Nephron progenitor cell (in vitro differentiated cells): ENCODE results near the gene CAPS.
"Not testable (repeated sequence)": the region's sequence is repeated elsewhere in the genome, so short reads cannot be mapped to it uniquely, and the experiment has no call there.

ENCODE experiments used
- DNase-seq: peaks from one replicate; pipeline ENCODE4 v3.0.0; 2021
- H3K27ac Mint-ChIP-seq: 2 replicates; pipeline ENCODE4 v1.8.0; 2021; ENCODE audit warnings: mild to moderate bottlenecking, moderate library complexity, mixed read lengths
- H3K27me3 Mint-ChIP-seq: 2 replicates; pipeline ENCODE4 v1.8.0; 2021; ENCODE audit warnings: mild to moderate bottlenecking, low read depth, mixed read lengths; ENCODE audit not compliant: poor library complexity
- H3K36me3 Mint-ChIP-seq: 2 replicates; pipeline ENCODE4 v1.8.0; 2021; ENCODE audit warnings: low read depth, mixed read lengths
- H3K4me1 Mint-ChIP-seq: 2 replicates; pipeline ENCODE4 v1.8.0; 2021; ENCODE audit warnings: mixed read lengths
- H3K4me3 Mint-ChIP-seq: 2 replicates; pipeline ENCODE4 v1.8.0; 2021; ENCODE audit warnings: mild to moderate bottlenecking, moderate library complexity, mixed read lengths
- H3K9me3 Mint-ChIP-seq: 2 replicates; pipeline ENCODE4 v1.8.0; 2021; ENCODE audit warnings: mild to moderate bottlenecking, moderate library complexity, mixed read lengths
- CTCF ChIP-seq: fragments of 200-600 bp; sonication (generic); IDR thresholded peaks from 2 replicates; pipeline ENCODE4 v1.5.0; 2021; ENCODE audit warnings: antibody characterized with exemption

CAPS gene

GRCh38 chr19:5881543-5882299 lies 32.3 kb upstream of the CAPS start:
- TF ChIP-seq CTCF, result no peak
- no peak for DNase-seq
- H3K4me1 Mint-ChIP-seq, result peaks cover 58% of the 10 kb centered on the region
- H3K36me3 Mint-ChIP-seq, result no peaks in the 10 kb centered on the region
- H3K27ac Mint-ChIP-seq, result no peak overlapping the region
- H3K27me3 Mint-ChIP-seq, result peaks cover 18% of the 10 kb centered on the region
- H3K4me3 Mint-ChIP-seq, result no peak overlapping the region
- H3K9me3 Mint-ChIP-seq, result peaks cover 3% of the 10 kb centered on the region

GRCh38 chr19:5882421-5882968 lies 31.6 kb upstream of the CAPS start:
- no peak for TF ChIP-seq CTCF
- Mint-ChIP-seq H3K4me1 (peaks cover 56% of the 10 kb centered on the region), H3K27me3 (peaks cover 20% of the 10 kb centered on the region), H3K4me3 (no peak overlapping the region), H3K9me3 (peaks cover 3% of the 10 kb centered on the region), H3K36me3 (no peaks in the 10 kb centered on the region), H3K27ac (no peak overlapping the region)
- DNase-seq, result no peak

- peaks cover 48% of the 10 kb centered on the region for H3K4me1 Mint-ChIP-seq
- H3K27ac Mint-ChIP-seq, DNase-seq, H3K4me3 Mint-ChIP-seq, H3K9me3 Mint-ChIP-seq, H3K36me3 Mint-ChIP-seq: not testable (repeated sequence)
- H3K27me3 Mint-ChIP-seq, result peaks cover 20% of the 10 kb centered on the region
These were observed 30.7 kb upstream of the CAPS start for GRCh38 chr19:5883157-5883873.

DNA sequence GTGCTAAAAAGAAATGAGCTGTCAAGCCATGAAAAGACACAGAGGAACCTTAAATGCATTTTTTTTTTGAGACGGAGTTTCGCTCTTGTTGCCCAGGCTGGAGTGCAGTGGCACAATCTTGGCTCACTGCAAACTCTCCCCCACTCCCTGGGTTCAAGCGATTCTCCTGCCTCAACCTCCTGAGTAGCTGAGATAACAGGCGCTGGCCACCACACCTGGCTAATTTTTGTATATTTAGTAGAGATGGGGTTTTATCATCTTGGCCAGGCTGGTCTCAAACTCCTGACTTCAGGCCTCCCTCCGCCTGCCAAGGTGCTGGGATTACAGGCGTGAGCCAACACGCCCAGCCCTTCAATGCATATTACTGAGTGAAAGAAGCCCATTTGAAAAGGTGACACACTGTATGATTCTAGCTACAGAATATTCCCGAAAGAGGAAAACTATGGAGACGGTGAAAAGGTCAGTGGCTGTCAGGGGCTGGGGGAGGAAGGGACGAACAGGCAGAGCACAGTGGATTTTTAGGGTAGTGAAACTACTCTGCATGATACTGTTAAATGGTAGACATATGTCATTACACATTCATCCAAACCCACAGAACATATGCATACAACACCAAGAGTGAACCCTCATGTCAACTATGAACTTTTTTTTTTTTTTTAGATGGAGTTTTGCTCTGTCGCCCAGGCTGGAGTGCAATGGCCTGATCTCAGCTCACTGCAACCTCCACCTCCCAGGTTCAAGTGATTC lies 29.8 kb upstream of the CAPS start:
- H3K36me3 Mint-ChIP-seq, H3K9me3 Mint-ChIP-seq: not testable (repeated sequence)
- peaks cover 20% of the 10 kb centered on the region for H3K27me3 Mint-ChIP-seq

DNA sequence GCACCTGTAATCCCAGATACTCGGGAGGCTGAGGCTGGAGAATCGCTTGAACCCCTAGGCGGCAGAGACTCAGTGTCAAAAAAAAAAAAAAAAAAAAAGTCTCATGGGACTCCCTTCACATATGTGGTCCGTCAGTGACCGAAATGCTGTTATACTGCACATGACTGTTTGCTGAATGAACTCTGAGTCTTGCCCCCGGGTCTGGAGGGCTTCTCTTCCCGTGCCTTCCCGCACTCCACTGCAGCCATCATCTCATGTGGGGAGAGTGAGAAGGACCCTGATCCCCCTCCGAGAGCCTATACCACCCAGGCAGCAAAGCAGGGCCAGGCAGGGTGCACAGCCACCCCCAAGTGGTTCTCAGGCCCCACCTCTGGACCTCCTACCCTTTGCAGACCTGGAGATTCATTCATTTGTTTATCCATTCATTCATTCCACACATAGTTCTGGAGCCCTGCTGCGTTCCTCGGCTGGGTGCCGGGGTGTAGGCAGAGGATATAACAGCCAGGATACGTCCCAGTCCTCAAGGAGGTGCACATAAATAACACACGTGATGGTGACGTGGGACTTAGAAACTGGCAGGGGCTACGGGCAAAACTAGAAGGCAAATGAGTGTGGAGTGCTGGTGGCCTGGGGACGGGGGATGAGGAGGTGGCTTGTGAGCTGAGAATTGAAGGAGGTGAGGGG lies 24.6 kb upstream of the CAPS start:
- Mint-ChIP-seq H3K4me1 (peaks cover 26% of the 10 kb centered on the region), H3K4me3 (no peak overlapping the region), H3K36me3 (no peaks in the 10 kb centered on the region), H3K27ac (no peak overlapping the region), H3K27me3 (peaks cover 11% of the 10 kb centered on the region), H3K9me3 (peaks cover 3% of the 10 kb centered on the region)
- no peak for DNase-seq
- no peak for TF ChIP-seq CTCF

More for the DNA sequence above, 29.8 kb upstream of the CAPS start:
- not testable (repeated sequence) for H3K27ac Mint-ChIP-seq, H3K4me3 Mint-ChIP-seq, DNase-seq
- peaks cover 43% of the 10 kb centered on the region for H3K4me1 Mint-ChIP-seq

- Mint-ChIP-seq H3K27me3 (peaks cover 11% of the 10 kb centered on the region), H3K4me3 (no peak overlapping the region), H3K4me1 (peaks cover 25% of the 10 kb centered on the region), H3K9me3 (peaks cover 3% of the 10 kb centered on the region), H3K27ac (no peak overlapping the region), H3K36me3 (no peaks in the 10 kb centered on the region)
- no peak for DNase-seq
- TF ChIP-seq CTCF, result no peak
These were observed 24.0 kb upstream of the CAPS start for GRCh38 chr19:5890099-5890498.
